Fibroblast of lung (primary cell): Measurements from ENCODE around the gene TMCC1.

Experiments used
- CTCF ChIP-seq, 2 donors: IDR thresholded peaks in 1 of 2; conservative IDR thresholded peaks in 1 of 2; 1 replicate in 1 of 2; 2 replicates in 1 of 2; pipeline ENCODE4 v1.5.1; 2011 to 2012; ENCODE audit warnings: low read length in 2 of 2, control low read depth in 1 of 2, inconsistent platforms in 1 of 2, low read depth in 1 of 2, mild to moderate bottlenecking in 1 of 2
- EZH2 ChIP-seq: IDR thresholded peaks from 2 replicates; pipeline ENCODE4 v1.5.1; 2012; ENCODE audit warnings: low read length, control low read depth, mild to moderate bottlenecking; ENCODE audit errors: missing control alignments

DNA sequence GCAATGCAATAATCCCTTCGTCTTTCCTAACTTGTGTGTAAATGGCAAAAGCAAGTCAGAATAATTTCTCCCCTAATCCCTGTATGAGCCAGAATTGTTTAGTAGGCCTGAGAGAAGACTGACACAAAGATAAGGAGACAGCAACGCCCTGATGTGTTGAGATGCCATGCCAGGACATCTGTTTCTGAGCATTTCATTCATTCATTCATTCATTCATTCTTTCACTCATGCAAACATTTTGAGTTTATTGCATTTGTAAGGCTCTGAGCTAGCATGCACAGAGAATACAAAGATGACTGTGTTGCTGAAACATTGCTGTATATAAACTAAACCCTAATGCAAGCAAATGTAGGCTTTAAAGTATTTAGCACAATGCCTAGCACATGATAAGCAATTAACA, 127.4 kb downstream of the TMCC1 start:
- no peak for TF ChIP-seq CTCF (conservative IDR thresholded peaks at IDR 0.05 in 1 of 2, IDR thresholded peaks at IDR 0.05 in 1 of 2; ENCODE audit: low read depth in 1 of 2, low read length in 2 of 2)
- TF ChIP-seq EZH2 = no peak
